Adrenal gland (tissue), 12 donors: ENCODE data around the gene DELE1. TPM values are rescaled to one million over a fixed set of nuclear protein-coding genes. Genes with fewer than 3 reads are reported as not detected.
A peak's percentile ranks its signal among the peaks of the same experiment; 100 is the strongest.

Experiments
- DNase-seq, 7 donors: peaks; one replicate each; pipeline ENCODE4 v3.0.0-alpha.2; 2019 to 2020
- H3K27ac ChIP-seq, 5 donors: fragments of 200-600 bp; sonication (generic) in 4 of 5; 1 replicate in 3 of 5; 2 replicates in 2 of 5; pipeline versions ENCODE4 v1.5.1 to v1.8.0; 2016 to 2020; ENCODE audit warnings: mild to moderate bottlenecking in 1 of 5
- H3K27me3 ChIP-seq: fragments of 200-600 bp; 2 replicates; pipeline ENCODE4 v1.8.0; 2021
- H3K36me3 ChIP-seq, 2 donors: fragments of 200-600 bp; replicated peaks in 1 of 2; 1 replicate in 1 of 2; 2 replicates in 1 of 2; pipeline versions ENCODE4 v1.5.1 to v1.8.0; 2018 to 2022
- H3K4me1 ChIP-seq, 2 donors: fragments of 200-600 bp; replicated peaks in 1 of 2; 1 replicate in 1 of 2; 2 replicates in 1 of 2; pipeline versions ENCODE4 v1.5.1 to v1.8.0; 2018 to 2021
- H3K4me3 ChIP-seq, 4 donors: fragments of 200-600 bp; sonication (generic) in 3 of 4; one replicate each; pipeline ENCODE4 v1.5.1; 2016 to 2018
- H3K9me3 ChIP-seq, 3 donors: fragments of 200-600 bp; sonication (generic) in 1 of 3; replicated peaks in 1 of 3; 1 replicate in 2 of 3; 2 replicates in 1 of 3; pipeline versions ENCODE4 v1.5.1 to v1.8.0; 2016 to 2021
- POLR2A ChIP-seq, 2 donors: fragments of 450-650 bp; IDR thresholded peaks; one replicate each; pipeline ENCODE4 v1.6.1; 2017; ENCODE audit warnings: antibody characterized with exemption in 2 of 2, mild to moderate bottlenecking in 2 of 2, moderate library complexity in 1 of 2
- WGBS, 4 donors: extraction: QIAGEN DNeasy Blood & Tissue Kit in 2 of 4; methylation state at CpG; one replicate each; pipeline versions ENCODE4 v1.1.5 to v1.1.7; 2013 to 2017; 5-methylcytosine and 5-hydroxymethylcytosine counted together
- intact Hi-C, 2 donors: fragments of 100-400 bp; cut with DNase I; formaldehyde crosslinking; loops; one replicate each; pipeline versions ENCODE4 v1.14.1 to v1.15.0; 2022 to 2023
- polyA plus RNA-seq, 3 donors: library from polyadenylated mRNA; stranded (reverse); fragments of 200-250 nt in 2 of 3; fragments of 350-450 nt in 1 of 3; fragmentation: Illumina TruSeq in 1 of 3; extraction: RNeasy Lipid Tissue Mini Kit (QIAGEN cat#74804) in 1 of 3; gene quantifications; one replicate each; pipeline ENCODE4 v1.2.3, GENCODE V29; 2013 to 2014
- total RNA-seq, 9 donors: library from RNA; depleted of rRNA in 4 of 9; stranded (reverse); fragments of >200 nt in 4 of 9; fragments of 120-200 nt in 1 of 9; fragmentation: NEBNext Ultra II Directional in 1 of 9; extraction: Animal tissue kit (Norgen Biotek cat#: 25700) in 1 of 9; gene quantifications; one replicate each; pipeline versions ENCODE4 v1.1.0 to v1.2.4, GENCODE V29; 2013 to 2023
- TF ChIP-seq, protein P1 (sequence below), 6 experiments: fragments of 450-650 bp in 4 of 6; fragments of 200-600 bp in 2 of 6; sonication (generic) in 1 of 6; IDR thresholded peaks; 1 replicate in 5 of 6; 2 replicates in 1 of 6; pipeline versions ENCODE4 v1.5.1 to v1.8.0; 2016 to 2021; ENCODE audit warnings: antibody characterized with exemption in 6 of 6, mild to moderate bottlenecking in 2 of 6, moderate library complexity in 1 of 6
- donor health status: healthy with polysubstance abuse.
- donor health status: Bipolar disorder and iron deficiency.
- donor health status: DM: yes; HTN: yes; CAD: no.
- donor health status: DM: no; HTN: no; CAD: no.
- donor health status: DM: no; HTN: no; CAD: no.
- donor health status: DM: yes; HTN: yes; CAD: no.

Gene DELE1
- total and polyA plus RNA-seq, 12 donors, result 65.2 to 162 (median 111) TPM

DNA sequence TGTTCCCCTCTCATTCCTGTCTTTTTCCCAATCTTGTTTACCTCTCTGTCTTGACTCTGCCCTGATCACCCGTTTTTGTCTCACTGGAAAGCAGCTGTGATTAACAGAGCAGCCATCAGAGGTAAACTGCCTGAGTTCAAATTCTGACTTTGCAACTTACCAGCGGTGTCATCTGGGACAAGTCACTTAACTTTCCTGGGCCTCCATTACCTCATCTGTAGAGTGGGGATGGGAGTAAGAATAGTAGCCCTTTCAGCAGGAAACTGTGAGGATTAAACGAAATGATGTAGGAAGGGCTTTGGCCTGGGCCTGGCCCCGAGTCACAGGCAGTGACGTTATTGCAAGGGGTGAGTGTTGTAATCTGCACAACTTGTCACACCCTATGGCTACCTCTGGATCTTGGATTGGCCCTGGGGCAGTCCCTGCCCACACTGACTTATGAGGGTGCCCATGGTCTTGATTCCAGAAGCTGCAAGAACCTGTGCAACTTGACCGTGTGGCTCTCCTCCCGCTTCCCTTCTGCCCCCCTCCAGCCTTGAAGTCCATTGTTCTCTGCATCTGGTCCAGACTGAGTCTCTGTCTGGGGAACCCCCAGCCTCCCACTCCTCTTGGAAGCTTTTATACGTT lies 35.0 kb downstream of the DELE1 start:
- Histone ChIP-seq H3K9me3 (no peaks in the 10 kb centered on the region), H3K36me3 (no peaks in the 10 kb centered on the region), H3K4me1 (peaks cover 0 to 12% of the 10 kb centered on the region in 2 donors), H3K27me3 (no peaks in the 10 kb centered on the region), H3K4me3 (no peak overlapping the region), H3K27ac (peak overlapping the region in 3 of 5 donors; percentile 6 to 75 (median 42))
- no peak for DNase-seq
- TF ChIP-seq, protein P1, sequence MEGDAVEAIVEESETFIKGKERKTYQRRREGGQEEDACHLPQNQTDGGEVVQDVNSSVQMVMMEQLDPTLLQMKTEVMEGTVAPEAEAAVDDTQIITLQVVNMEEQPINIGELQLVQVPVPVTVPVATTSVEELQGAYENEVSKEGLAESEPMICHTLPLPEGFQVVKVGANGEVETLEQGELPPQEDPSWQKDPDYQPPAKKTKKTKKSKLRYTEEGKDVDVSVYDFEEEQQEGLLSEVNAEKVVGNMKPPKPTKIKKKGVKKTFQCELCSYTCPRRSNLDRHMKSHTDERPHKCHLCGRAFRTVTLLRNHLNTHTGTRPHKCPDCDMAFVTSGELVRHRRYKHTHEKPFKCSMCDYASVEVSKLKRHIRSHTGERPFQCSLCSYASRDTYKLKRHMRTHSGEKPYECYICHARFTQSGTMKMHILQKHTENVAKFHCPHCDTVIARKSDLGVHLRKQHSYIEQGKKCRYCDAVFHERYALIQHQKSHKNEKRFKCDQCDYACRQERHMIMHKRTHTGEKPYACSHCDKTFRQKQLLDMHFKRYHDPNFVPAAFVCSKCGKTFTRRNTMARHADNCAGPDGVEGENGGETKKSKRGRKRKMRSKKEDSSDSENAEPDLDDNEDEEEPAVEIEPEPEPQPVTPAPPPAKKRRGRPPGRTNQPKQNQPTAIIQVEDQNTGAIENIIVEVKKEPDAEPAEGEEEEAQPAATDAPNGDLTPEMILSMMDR (IDR thresholded peaks at IDR 0.05), result no peak
- TF ChIP-seq POLR2A (IDR thresholded peaks at IDR 0.05), result no peak
- intact Hi-C loops, result loop anchor here (5.0 to 10.0 kb wide), 4 partner anchors 74 to 276 kb away; partner anchors contain the start of gene ARAP3 (in 1 of the 2)
- WGBS, 4 donors, result 47 to 66% (median 58%) methylated on average over 8 of the region's 8 CpGs

- TF ChIP-seq, protein P1 (IDR thresholded peaks at IDR 0.05), result peak in 4 of 6 experiments; percentile 12 to 27 (median 20)
- TF ChIP-seq POLR2A (IDR thresholded peaks at IDR 0.05), result no peak
- H3K9me3 ChIP-seq, result no peaks in the 10 kb centered on the region
- no peak overlapping the region for H3K4me3 ChIP-seq
- intact Hi-C loops, result loop anchor here in 1 of 2 donors (2.0 kb wide), 1 partner anchor 267 kb away; no protein-coding TSS in a partner anchor
- H3K27ac ChIP-seq, result no peak overlapping the region
- H3K36me3 ChIP-seq, result no peaks in the 10 kb centered on the region
- no peaks in the 10 kb centered on the region for H3K27me3 ChIP-seq
- peaks cover 0 to 12% of the 10 kb centered on the region in 2 donors for H3K4me1 ChIP-seq
- WGBS, 4 donors, result 51 to 57% (median 55%) methylated on average over 10 of the region's 10 CpGs
- DNase-seq, result peak in 1 of 7 donors; percentile 19
Measured at GRCh38 chr5:141960018-141960417, 36.3 kb downstream of the DELE1 start.

- H3K27me3 ChIP-seq, result no peaks in the 10 kb centered on the region
- no peaks in the 10 kb centered on the region for H3K9me3 ChIP-seq
- peaks cover 0 to 12% of the 10 kb centered on the region in 2 donors for H3K4me1 ChIP-seq
- no peak overlapping the region for H3K4me3 ChIP-seq
- H3K27ac ChIP-seq, result no peak overlapping the region
- intact Hi-C loops, result loop anchor here in 1 of 2 donors (2.0 kb wide), 1 partner anchor 268 kb away; no protein-coding TSS in a partner anchor
- peak; percentile 86 to 96 (median 88) for DNase-seq
- no peak for TF ChIP-seq POLR2A (IDR thresholded peaks at IDR 0.05)
- TF ChIP-seq, protein P1 (IDR thresholded peaks at IDR 0.05), result peak; percentile 76 to 92 (median 88)
- WGBS, 4 donors, result 24 to 27% (median 26%) methylated on average over 14 of the region's 14 CpGs
- H3K36me3 ChIP-seq, result no peaks in the 10 kb centered on the region
Measured at GRCh38 chr5:141960449-141961323, 37.0 kb downstream of the DELE1 start.

- Histone ChIP-seq H3K4me1 (peaks cover 0 to 12% of the 10 kb centered on the region in 2 donors), H3K36me3 (no peaks in the 10 kb centered on the region), H3K4me3 (no peak overlapping the region), H3K27ac (no peak overlapping the region), H3K27me3 (no peaks in the 10 kb centered on the region), H3K9me3 (no peaks in the 10 kb centered on the region)
- intact Hi-C loops, result loop anchor here in 1 of 2 donors (2.0 kb wide), 1 partner anchor 269 kb away; no protein-coding TSS in a partner anchor
- DNase-seq, result no peak
- 84 to 89% (median 86%) methylated on average over 3 of the region's 3 CpGs for WGBS, 4 donors
- TF ChIP-seq, protein P1 (IDR thresholded peaks at IDR 0.05), result no peak
- no peak for TF ChIP-seq POLR2A (IDR thresholded peaks at IDR 0.05)
Measured at GRCh38 chr5:141961466-141961865, 37.8 kb downstream of the DELE1 start.
